SK-N-MC (cell line): ENCODE data around the gene VWA8.

ENCODE experiments used
- EZH2 ChIP-seq: fragments of 200-600 bp; sonication (generic); IDR thresholded peaks from one replicate; pipeline ENCODE4 v1.6.1; 2017; ENCODE audit warnings: antibody characterized with exemption
- FOXP2 ChIP-seq: optimal IDR thresholded peaks from 2 replicates; pipeline ENCODE3; 2011; ENCODE audit warnings: mild to moderate bottlenecking, moderate library complexity; ENCODE audit not compliant: insufficient read depth; ENCODE audit errors: extremely low read length, control extremely low read depth
- POLR2AphosphoS5 ChIP-seq: IDR thresholded peaks from 2 replicates; pipeline ENCODE4 v1.6.1; 2012; ENCODE audit warnings: mild to moderate bottlenecking, low read depth, low read length, borderline replicate concordance

DNA sequence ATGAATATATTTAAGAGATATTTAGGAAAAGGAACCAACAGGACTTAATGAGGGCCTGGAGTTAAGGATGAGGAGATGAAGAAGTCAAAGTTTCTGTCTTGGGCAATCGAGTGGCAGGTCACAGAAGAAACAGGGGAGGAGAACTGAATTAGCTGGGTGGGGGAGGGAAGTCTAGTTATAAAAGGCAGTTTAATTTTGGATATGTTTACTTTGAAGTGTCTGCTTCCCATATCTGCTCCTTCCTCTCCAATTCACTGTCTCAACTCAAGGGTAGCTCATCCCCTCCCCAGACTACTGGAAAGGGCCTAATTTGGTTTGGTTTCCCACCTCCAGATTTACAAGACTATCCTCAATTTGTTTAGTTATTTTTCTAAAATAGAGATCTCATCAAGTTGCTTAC, 195.9 kb downstream of the VWA8 start:
- TF ChIP-seq EZH2 (no peak), FOXP2 (no peak), POLR2AphosphoS5 (no peak)
